GM18508 (cell line): ENCODE data around the gene GPR52.
"Not testable (repeated sequence)": the region's sequence is repeated elsewhere in the genome, so short reads cannot be mapped to it uniquely, and the experiment has no call there.

Experiments
- ATAC-seq: cut with Tn5 transposase; IDR thresholded peaks from one replicate; pipeline ENCODE4 v1.9.1; 2021; ENCODE audit warnings: moderate number of reproducible peaks; ENCODE audit not compliant: insufficient read depth, unreplicated experiment

GPR52 gene

GRCh38 chr1:174447866-174448530 is at the start of gene GPR52:
GPR52 (plus strand) TSS chr1:174447964; CDS start chr1:174448112, 148 bp downstream.
- no peak for ATAC-seq

GRCh38 chr1:174398246-174398645 is 49.5 kb upstream of the GPR52 start:
- peak; percentile 43 for ATAC-seq

- ATAC-seq, result no peak
Measured at GRCh38 chr1:174399211-174399610, 48.6 kb upstream of the GPR52 start.

GRCh38 chr1:174401075-174401474 is 46.7 kb upstream of the GPR52 start:
- no peak for ATAC-seq

- ATAC-seq, result no peak
Measured at GRCh38 chr1:174405219-174405618, 42.5 kb upstream of the GPR52 start.

- ATAC-seq, result no peak
Measured at GRCh38 chr1:174406421-174406820, 41.3 kb upstream of the GPR52 start.

- no peak for ATAC-seq
Measured at GRCh38 chr1:174407665-174408064, 40.1 kb upstream of the GPR52 start.

GRCh38 chr1:174408146-174408545 is 39.6 kb upstream of the GPR52 start:
- no peak for ATAC-seq

- not testable (repeated sequence) for ATAC-seq
Measured at GRCh38 chr1:174409801-174410200, 38.0 kb upstream of the GPR52 start.

- ATAC-seq, result no peak
Measured at GRCh38 chr1:174413632-174414031, 34.1 kb upstream of the GPR52 start.

- no peak for ATAC-seq
Measured at GRCh38 chr1:174414203-174414602, 33.6 kb upstream of the GPR52 start.

- ATAC-seq, result no peak
Measured at GRCh38 chr1:174415506-174415905, 32.3 kb upstream of the GPR52 start.

GRCh38 chr1:174417921-174418320 is 29.8 kb upstream of the GPR52 start:
- no peak for ATAC-seq

GRCh38 chr1:174425121-174425520 is 22.6 kb upstream of the GPR52 start:
- ATAC-seq, result no peak

GRCh38 chr1:174426153-174426552 is 21.6 kb upstream of the GPR52 start:
- ATAC-seq, result no peak

- no peak for ATAC-seq
Measured at GRCh38 chr1:174428033-174428432, 19.7 kb upstream of the GPR52 start.

GRCh38 chr1:174428739-174429138 is 19.0 kb upstream of the GPR52 start:
- no peak for ATAC-seq

- ATAC-seq, result no peak
Measured at GRCh38 chr1:174433451-174433850, 14.3 kb upstream of the GPR52 start.

GRCh38 chr1:174445351-174445750 is 2.4 kb upstream of the GPR52 start:
- no peak for ATAC-seq

GRCh38 chr1:174445817-174446216 is 1.9 kb upstream of the GPR52 start:
- no peak for ATAC-seq

- ATAC-seq, result no peak
Measured at GRCh38 chr1:174448531-174448883, 743 bp downstream of the GPR52 start.

GRCh38 chr1:174448974-174449373 is 1.2 kb downstream of the GPR52 start:
- ATAC-seq, result no peak

- ATAC-seq, result no peak
Measured at GRCh38 chr1:174451408-174451807, 3.6 kb downstream of the GPR52 start.
